NOMO-1 treated with DMSO at 0.1 percent for 48 hours (cell line): Measurements from ENCODE around the gene CSE1L.
"Not testable (repeated sequence)": the region's sequence is repeated elsewhere in the genome, so short reads cannot be mapped to it uniquely, and the experiment has no call there.

ENCODE experiments used
- DNase-seq: peaks from one replicate; lab custom pipeline; 2025; ENCODE audit not compliant: unreplicated experiment; lab: John Stamatoyannopoulos, UW

The CSE1L gene

DNA sequence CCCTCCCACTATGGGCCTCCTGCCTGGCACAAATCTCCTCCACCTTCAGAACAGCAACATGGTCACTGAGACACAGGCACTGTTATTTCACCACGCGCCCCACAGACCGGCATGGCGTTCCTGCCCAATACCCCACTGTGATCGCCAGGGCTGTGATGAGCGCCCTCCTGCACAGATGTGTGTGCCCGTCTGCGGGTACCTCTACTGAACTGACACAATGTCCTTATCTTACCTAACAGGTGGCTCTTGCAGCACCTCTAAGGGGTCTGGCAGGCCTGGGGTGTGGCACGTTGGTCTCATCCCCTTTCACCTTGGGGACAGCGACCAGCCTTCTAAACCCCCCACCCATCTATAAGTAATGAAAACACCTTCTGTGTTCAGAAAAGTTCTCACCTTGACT is 77.9 kb downstream of the CSE1L start:
- no peak for DNase-seq

DNA sequence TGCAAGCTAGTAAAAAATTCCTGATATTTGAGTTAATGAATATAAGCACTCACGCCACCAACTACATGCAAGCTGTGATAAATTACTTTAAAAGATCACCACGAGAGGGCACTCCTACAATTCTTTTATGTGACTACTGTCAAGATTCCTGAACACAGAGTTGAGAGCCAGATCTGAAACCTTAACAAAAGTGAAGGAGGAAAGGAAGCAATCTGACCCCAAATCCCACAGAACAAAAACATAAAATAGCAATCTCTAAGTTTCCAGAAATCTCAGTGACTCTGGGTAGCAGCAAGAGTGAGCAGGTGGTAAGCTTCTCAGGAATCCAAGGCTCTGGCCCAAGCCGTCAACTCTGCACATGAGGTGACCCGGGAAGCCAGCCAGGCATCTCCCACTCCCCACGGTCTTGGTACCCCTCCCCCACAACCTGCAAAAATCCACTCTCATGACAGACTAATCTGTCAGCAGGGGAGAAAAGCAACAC is 86.9 kb downstream of the CSE1L start:
- peak; percentile 29 for DNase-seq

DNA sequence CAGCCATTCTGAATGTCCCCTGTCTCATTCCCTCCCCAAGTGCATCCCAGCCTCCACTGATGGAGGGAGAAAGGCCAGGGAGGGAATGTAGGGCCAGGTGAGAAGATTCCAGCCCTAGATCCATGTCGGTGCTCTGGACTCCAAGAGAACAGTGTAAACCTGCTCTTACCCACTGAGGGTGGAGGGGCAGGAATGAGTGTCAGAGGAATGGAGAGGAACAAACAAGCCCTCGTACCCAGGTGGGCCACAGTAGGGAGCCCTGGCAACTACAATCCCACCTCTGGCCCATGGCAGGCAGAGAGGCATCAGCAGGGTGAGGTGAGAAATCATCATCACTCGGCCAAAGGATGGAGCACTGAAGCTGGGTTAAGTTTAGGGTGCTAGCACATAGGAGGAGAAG is 87.5 kb downstream of the CSE1L start:
- no peak for DNase-seq

DNA sequence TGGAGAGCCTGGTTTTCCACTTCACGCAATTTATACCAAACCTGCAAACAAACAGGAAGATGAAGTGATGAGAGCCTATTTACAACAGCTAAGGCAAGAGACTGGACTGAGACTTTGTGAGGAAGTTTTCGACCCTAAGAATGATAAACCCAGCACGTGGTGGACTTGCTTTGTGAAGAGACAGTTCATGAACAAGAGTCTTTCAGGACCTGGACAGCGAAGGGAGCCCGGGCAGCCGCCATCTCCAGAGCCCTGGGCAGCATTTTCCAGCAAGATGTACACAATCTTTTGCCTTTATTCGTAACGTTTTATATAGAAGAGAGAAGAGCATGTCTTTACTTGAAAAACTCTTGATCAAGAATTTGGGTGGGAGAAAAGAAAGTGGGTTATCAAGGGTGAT is 88.7 kb downstream of the CSE1L start:
- DNase-seq = not testable (repeated sequence)

DNA sequence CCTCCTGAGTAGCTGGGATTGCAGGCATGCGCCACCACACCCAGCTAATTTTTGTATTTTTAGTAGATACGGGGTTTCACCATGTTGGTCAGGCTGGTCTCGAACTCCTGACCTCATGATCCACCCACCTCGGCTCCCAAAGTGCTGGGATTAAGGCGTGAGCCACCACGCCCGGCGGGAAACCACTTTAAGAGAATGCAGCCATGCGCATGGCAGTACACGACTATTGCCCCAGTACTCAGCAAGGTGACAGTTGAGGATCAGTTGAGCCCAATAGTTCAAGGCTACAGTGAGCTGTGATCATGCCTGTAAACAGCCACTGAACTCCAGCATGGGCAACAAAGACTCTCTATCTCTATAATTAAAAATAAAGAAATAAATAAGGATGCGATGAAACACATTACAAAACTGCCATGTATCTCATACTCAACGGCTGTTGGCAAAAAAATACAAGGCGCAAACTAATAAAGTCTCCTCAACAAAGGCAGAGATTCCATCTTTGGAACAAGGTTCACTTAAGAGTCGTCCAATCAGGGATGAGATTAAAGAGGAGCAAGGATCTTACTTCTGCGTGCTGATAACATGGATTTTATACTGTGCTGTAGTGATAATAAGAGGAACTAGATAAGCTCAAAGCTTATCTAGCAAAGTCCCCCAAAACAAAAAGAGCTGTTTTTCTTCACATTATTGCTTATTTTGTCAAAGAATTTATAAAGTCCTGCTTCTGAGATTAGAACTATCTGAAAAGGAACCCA is 90.9 kb downstream of the CSE1L start:
- DNase-seq = no peak

DNA sequence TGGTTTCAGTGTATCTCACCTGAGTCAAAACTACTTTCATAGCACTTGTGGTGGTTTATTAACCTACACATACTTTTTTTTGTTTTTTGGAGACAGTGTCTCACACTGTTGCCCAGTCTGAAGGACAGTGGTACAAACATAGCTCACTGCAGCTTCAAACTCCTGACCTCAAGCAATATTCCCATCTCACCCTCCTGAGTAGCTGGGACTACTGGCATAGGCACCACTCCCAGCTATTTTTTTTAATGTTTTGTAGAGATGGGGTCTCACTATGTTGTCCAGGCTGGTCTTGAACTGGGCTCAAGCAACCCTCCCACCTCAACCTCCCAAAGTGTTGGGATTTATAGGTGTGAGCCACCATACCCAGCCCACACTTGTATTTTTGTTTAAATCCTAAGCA is 92.3 kb downstream of the CSE1L start:
- DNase-seq = no peak

DNA sequence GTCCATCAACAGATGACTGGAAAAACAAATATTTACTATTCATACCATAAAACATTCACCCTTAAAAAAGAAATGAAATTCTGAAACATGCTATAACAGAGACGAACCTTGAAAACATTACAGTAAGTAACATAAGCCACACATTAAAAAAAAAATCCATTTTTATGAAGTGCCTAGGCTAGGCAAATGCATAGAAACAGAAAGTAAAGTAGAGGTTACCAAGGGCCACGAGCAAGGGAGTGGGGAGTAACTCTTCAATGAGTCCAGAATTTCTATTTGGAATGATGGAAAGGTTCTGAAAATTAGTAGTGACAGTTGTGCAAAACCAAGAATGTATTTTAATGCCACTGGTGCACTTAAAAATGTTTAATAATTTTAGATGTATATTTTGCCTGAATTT is 94.3 kb downstream of the CSE1L start:
- DNase-seq = no peak

DNA sequence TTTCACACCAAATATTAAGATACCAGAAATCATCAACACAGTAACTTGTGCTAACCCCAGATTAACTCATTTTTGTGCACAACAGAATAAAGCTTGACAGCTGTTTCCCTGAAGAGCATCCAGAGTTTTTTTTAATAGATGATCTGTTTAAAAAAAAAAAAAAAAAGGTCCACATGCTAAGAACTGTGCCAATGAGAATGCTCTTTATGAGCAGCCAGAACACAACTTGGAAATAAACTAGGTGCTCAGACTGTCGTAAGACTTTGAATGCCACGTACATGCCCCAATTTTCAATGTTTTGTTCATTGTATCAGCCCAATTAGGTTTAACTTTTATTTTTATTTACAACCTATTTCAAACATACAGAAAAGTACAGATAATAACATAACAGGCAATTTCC is 94.7 kb downstream of the CSE1L start:
- no peak for DNase-seq
